ENCODE data around the gene ZNF521.

ZNF521 gene

GRCh38 chr18:25133879-25134278 is 218.1 kb downstream of the ZNF521 start:
- H3K4me3 ChIP-seq (ENCODE audit: low read depth, low read length): no peak overlapping the region
- TF ChIP-seq CTCF (IDR thresholded peaks at IDR 0.05; ENCODE audit: low read depth, low read length): no peak
- H3K4me1 ChIP-seq: no peaks in the 10 kb centered on the region
- no peak for DNase-seq
- no peaks in the 10 kb centered on the region for H3K36me3 ChIP-seq
- no peaks in the 10 kb centered on the region for H3K27me3 ChIP-seq
- H3K9me3 ChIP-seq: no peaks in the 10 kb centered on the region

DNA sequence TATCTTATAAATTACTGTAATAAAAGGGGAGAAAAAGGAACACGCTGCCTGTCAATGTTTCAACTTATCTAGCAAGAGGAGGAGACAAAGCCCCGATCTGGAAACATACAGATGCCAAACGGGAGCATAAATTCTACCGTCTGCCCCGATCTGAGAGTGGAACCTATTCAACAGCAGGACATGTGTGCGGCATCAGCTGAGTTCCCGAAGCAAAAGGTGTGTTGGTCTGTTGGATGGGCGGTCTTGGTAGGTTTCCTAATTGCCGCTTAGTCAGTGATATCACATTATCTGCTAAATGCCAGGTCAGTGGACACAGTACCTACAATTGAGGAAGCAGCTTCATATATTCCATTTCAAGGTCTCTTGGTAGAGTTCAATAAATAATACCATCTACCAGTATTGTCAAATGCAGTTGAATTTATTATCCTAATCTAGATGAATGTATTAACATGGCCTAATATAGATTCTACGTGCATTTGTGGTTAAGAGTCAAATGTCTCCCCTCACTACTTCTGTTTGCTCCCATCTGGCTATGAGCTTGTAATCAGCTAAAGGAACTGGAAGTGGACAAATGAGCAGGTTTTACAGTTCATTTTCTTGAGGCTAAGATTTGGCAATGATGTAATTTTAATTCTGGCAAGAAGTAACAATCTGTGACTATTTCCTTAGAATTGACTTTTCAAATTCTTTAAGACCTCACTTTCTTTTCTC is 219.0 kb downstream of the ZNF521 start:
- Histone ChIP-seq H3K4me1 (no peaks in the 10 kb centered on the region), H3K36me3 (no peaks in the 10 kb centered on the region), H3K27me3 (no peaks in the 10 kb centered on the region), H3K9me3 (no peaks in the 10 kb centered on the region), H3K4me3 (ENCODE audit: low read depth, low read length) (no peak overlapping the region)
- DNase-seq: no peak
- TF ChIP-seq CTCF (IDR thresholded peaks at IDR 0.05; ENCODE audit: low read depth, low read length): no peak

DNA sequence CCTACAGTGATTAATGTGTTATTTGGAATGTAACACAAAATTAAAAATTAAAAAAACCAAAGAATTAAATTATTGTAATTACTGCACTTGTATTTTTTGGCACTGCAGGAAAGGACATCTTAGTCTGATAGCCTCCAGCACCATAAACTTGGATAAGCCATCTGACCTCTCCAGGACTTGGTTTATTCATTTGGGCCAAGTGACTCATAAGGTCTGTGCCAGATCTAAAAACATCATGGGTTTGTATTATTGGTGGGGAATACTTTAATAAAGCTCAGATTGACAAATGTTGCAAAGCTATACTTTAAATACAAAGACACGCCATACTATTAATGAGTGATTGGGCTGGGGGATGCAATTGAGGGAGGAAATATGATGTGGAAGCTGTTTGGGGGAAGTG is 225.2 kb downstream of the ZNF521 start:
- Histone ChIP-seq H3K36me3 (no peaks in the 10 kb centered on the region), H3K4me1 (no peaks in the 10 kb centered on the region), H3K9me3 (no peaks in the 10 kb centered on the region), H3K27me3 (no peaks in the 10 kb centered on the region), H3K4me3 (ENCODE audit: low read depth, low read length) (no peak overlapping the region)
- no peak for DNase-seq
- TF ChIP-seq CTCF (IDR thresholded peaks at IDR 0.05; ENCODE audit: low read depth, low read length): no peak

DNA sequence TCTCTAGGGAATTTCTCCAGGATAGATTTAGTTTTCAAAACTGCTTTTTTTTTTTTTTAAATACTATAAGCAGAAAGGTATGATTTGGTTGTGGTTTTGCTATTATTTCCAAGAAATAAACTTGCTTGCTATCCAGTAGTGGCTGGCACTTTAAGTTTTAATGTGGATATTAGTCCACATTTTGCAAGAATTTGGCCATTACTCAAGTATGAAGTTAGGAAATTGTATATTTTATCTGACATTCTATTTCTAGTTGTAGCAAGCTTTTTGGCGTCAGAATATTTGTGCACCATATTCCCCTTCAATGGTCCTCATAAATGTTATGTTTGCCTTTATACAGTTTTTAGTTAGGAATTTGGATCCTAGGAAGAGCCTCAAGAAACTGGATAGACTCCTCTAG is 226.3 kb downstream of the ZNF521 start:
- H3K4me1 ChIP-seq: no peaks in the 10 kb centered on the region
- TF ChIP-seq CTCF (IDR thresholded peaks at IDR 0.05; ENCODE audit: low read depth, low read length): no peak
- no peaks in the 10 kb centered on the region for H3K9me3 ChIP-seq
- no peaks in the 10 kb centered on the region for H3K36me3 ChIP-seq
- no peaks in the 10 kb centered on the region for H3K27me3 ChIP-seq
- H3K4me3 ChIP-seq (ENCODE audit: low read depth, low read length): no peak overlapping the region
- no peak for DNase-seq

GRCh38 chr18:25123438-25124232 is 228.3 kb downstream of the ZNF521 start:
- Histone ChIP-seq H3K4me1 (no peaks in the 10 kb centered on the region), H3K9me3 (no peaks in the 10 kb centered on the region), H3K4me3 (ENCODE audit: low read depth, low read length) (no peak overlapping the region), H3K27me3 (no peaks in the 10 kb centered on the region), H3K36me3 (no peaks in the 10 kb centered on the region)
- DNase-seq: no peak
- TF ChIP-seq CTCF (IDR thresholded peaks at IDR 0.05; ENCODE audit: low read depth, low read length): no peak

GRCh38 chr18:25121442-25121841 is 230.5 kb downstream of the ZNF521 start:
- Histone ChIP-seq H3K9me3 (no peaks in the 10 kb centered on the region), H3K36me3 (no peaks in the 10 kb centered on the region), H3K4me1 (no peaks in the 10 kb centered on the region), H3K27me3 (no peaks in the 10 kb centered on the region), H3K4me3 (ENCODE audit: low read depth, low read length) (no peak overlapping the region)
- DNase-seq: no peak
- TF ChIP-seq CTCF (IDR thresholded peaks at IDR 0.05; ENCODE audit: low read depth, low read length): no peak

Data from BE2C (cell line).